Mammary microvascular endothelial cell (primary cell): Measurements from ENCODE around the gene RAB18. TPM values are rescaled to one million over a fixed set of nuclear protein-coding genes. Genes with fewer than 3 reads are reported as not detected.

Experiments
- total RNA-seq: library from RNA; depleted of rRNA; stranded (reverse); fragments of >200 nt; gene quantifications from 2 replicates; pipeline ENCODE4 v1.2.3, GENCODE V29; 2015

The RAB18 gene
- 26.6 and 36.3 TPM in 2 replicates for total RNA-seq

GRCh38 chr10:27504007-27504807, at the start of gene RAB18:
RAB18 (plus strand) TSS chr10:27504304; CDS start chr10:27504370, 66 bp downstream.

Other genes with a start within 250 kb of the RAB18 start
- gene MKX, start 241.5 kb downstream of the RAB18 start, total RNA-seq, result not detected in 2 replicates